H1 (cell line): Measurements from ENCODE around the gene KCNAB2. TPM values are rescaled to one million over a fixed set of nuclear protein-coding genes. Genes with fewer than 3 reads are reported as not detected.
A peak's percentile ranks its signal among the peaks of the same experiment; 100 is the strongest.

Experiments used
- CTCF ChIA-PET: fragments of 300-600 bp; sonication (Branson Sonifier 250); formaldehyde crosslinking; loops from one replicate; lab custom pipeline; 2021; ENCODE audit not compliant: partially characterized antibody; lab: Charles Lee
- POLR2A ChIA-PET: fragments of 300-600 bp; sonication (Branson Sonifier 250); formaldehyde crosslinking; loops from one replicate; lab custom pipeline; 2021; ENCODE audit warnings: inconsistent platforms; ENCODE audit not compliant: partially characterized antibody; lab: Charles Lee
- DNase-seq, 2 experiments: peaks; one replicate each; pipeline versions ENCODE4 v3.0.0 to v3.0.0-alpha.2; 2010 to 2022; ENCODE audit warnings: low spot score in 2 of 2, low read depth in 1 of 2, mixed read lengths in 1 of 2
- FAIRE-seq: peaks from 2 replicates; lab custom pipeline; 2011; peaks lifted over from hg19 to GRCh38; lab: Jason Lieb, UNC
- H2AFZ ChIP-seq: 2 replicates; pipeline ENCODE4 v1.8.1; 2012; ENCODE audit warnings: low read length, inconsistent platforms
- H2AK5ac ChIP-seq: 2 replicates; pipeline ENCODE4 v1.6.1; 2013; ENCODE audit warnings: low read depth, low read length
- H2BK120ac ChIP-seq: replicated peaks from 2 replicates; pipeline ENCODE3; 2013; ENCODE audit warnings: low read depth, low read length, inconsistent platforms
- H2BK12ac ChIP-seq: 2 replicates; pipeline ENCODE4 v1.6.1; 2013; ENCODE audit warnings: low read depth, low read length
- H2BK15ac ChIP-seq: 2 replicates; pipeline ENCODE4 v1.6.1; 2013; ENCODE audit warnings: low read length
- H2BK20ac ChIP-seq: 2 replicates; pipeline ENCODE4 v1.6.1; 2013; ENCODE audit warnings: low read length
- H2BK5ac ChIP-seq: 2 replicates; pipeline ENCODE4 v1.6.1; 2013; ENCODE audit warnings: low read depth, low read length
- H3K14ac ChIP-seq: 2 replicates; pipeline ENCODE4 v1.6.1; 2013; ENCODE audit warnings: inconsistent platforms; ENCODE audit not compliant: insufficient read length
- H3K18ac ChIP-seq: 2 replicates; pipeline ENCODE4 v1.6.1; 2013; ENCODE audit warnings: low read length; ENCODE audit errors: extremely low read depth
- H3K23ac ChIP-seq: 2 replicates; pipeline ENCODE4 v1.6.1; 2013; ENCODE audit warnings: inconsistent platforms; ENCODE audit not compliant: insufficient read length
- H3K23me2 ChIP-seq: 2 replicates; pipeline ENCODE4 v1.6.1; 2013; ENCODE audit warnings: low read depth, low read length
- H3K27ac ChIP-seq: 2 replicates; pipeline ENCODE4 v1.6.1; 2011; ENCODE audit warnings: low read depth, low read length, inconsistent platforms
- H3K27me3 ChIP-seq, 4 experiments: replicated peaks in 1 of 4; 1 replicate in 1 of 4; 2 replicates in 3 of 4; pipeline versions ENCODE4 v1.6.1 to v1.8.1; 2011 to 2013; ENCODE audit warnings: low read length in 3 of 4, mild to moderate bottlenecking in 3 of 4, inconsistent platforms in 2 of 4, mixed read lengths in 2 of 4, moderate library complexity in 1 of 4; ENCODE audit not compliant: control insufficient read depth in 3 of 4, insufficient read depth in 3 of 4; ENCODE audit errors: extremely low read depth in 1 of 4
- H3K36me3 ChIP-seq, 4 experiments: 2 replicates each; pipeline versions ENCODE4 v1.6.1 to v1.8.1; 2011 to 2013; ENCODE audit warnings: mild to moderate bottlenecking in 4 of 4, low read length in 3 of 4, moderate library complexity in 2 of 4, control low read depth in 1 of 4, inconsistent platforms in 1 of 4; ENCODE audit not compliant: insufficient read depth in 4 of 4, control insufficient read depth in 2 of 4
- H3K4ac ChIP-seq: replicated peaks from 2 replicates; pipeline ENCODE3; 2013; ENCODE audit warnings: low read length, low read depth, mixed read lengths, inconsistent platforms; ENCODE audit not compliant: insufficient read length
- H3K4me1 ChIP-seq, 4 experiments: replicated peaks in 1 of 4; 1 replicate in 1 of 4; 2 replicates in 3 of 4; pipeline versions ENCODE4 v1.6.1 to v1.8.1; 2011 to 2013; ENCODE audit warnings: low read length in 3 of 4, inconsistent platforms in 2 of 4, mixed read lengths in 1 of 4; ENCODE audit not compliant: insufficient read depth in 4 of 4, control insufficient read depth in 3 of 4
- H3K4me2 ChIP-seq, 2 experiments: 2 replicates each; pipeline versions ENCODE4 v1.6.1 to v1.8.1; 2011 to 2013; ENCODE audit warnings: low read depth in 2 of 2, low read length in 2 of 2, control low read depth in 1 of 2, inconsistent platforms in 1 of 2, mild to moderate bottlenecking in 1 of 2; ENCODE audit not compliant: insufficient read depth in 1 of 2
- H3K4me3 ChIP-seq, 4 experiments: fragments of 200-600, 300-600 bp in 1 of 4; sonication (generic), shearing (Covaris generic), sonication (Bioruptor Twin) in 1 of 4; 2 replicates each; pipeline versions ENCODE4 v1.5.1 to v1.8.1; 2011 to 2016; ENCODE audit warnings: low read length in 4 of 4, low read depth in 3 of 4, control low read depth in 2 of 4, inconsistent platforms in 2 of 4, mild to moderate bottlenecking in 2 of 4, mixed read lengths in 1 of 4, moderate library complexity in 1 of 4; ENCODE audit not compliant: insufficient read depth in 2 of 4; ENCODE audit errors: extremely low read depth in 1 of 4
- H3K56ac ChIP-seq: replicated peaks from 2 replicates; pipeline ENCODE3; 2013; ENCODE audit warnings: low read depth, mild to moderate bottlenecking, mixed read lengths, low read length, inconsistent platforms; ENCODE audit not compliant: insufficient read length
- H3K79me1 ChIP-seq: 2 replicates; pipeline ENCODE4 v1.6.1; 2013; ENCODE audit warnings: low read depth, low read length, control low read depth
- H3K79me2 ChIP-seq, 2 experiments: 2 replicates each; pipeline versions ENCODE4 v1.6.1 to v1.8.1; 2012 to 2013; ENCODE audit warnings: low read length in 2 of 2, mild to moderate bottlenecking in 2 of 2, inconsistent platforms in 1 of 2; ENCODE audit not compliant: insufficient read depth in 2 of 2, control insufficient read depth in 1 of 2
- H3K9ac ChIP-seq, 4 experiments: replicated peaks in 1 of 4; 1 replicate in 1 of 4; 2 replicates in 3 of 4; pipeline versions ENCODE4 v1.6.1 to v1.8.1; 2011 to 2013; ENCODE audit warnings: low read depth in 3 of 4, low read length in 3 of 4, control low read depth in 2 of 4, mild to moderate bottlenecking in 2 of 4, moderate library complexity in 2 of 4, inconsistent platforms in 1 of 4; ENCODE audit errors: extremely low read depth in 1 of 4
- H3K9me3 ChIP-seq, 2 experiments: 2 replicates each; pipeline versions ENCODE4 v1.6.1 to v1.8.1; 2012 to 2013; ENCODE audit warnings: mild to moderate bottlenecking in 2 of 2, moderate library complexity in 2 of 2, control low read depth in 1 of 2, inconsistent platforms in 1 of 2, low read depth in 1 of 2, low read length in 1 of 2, mixed read lengths in 1 of 2; ENCODE audit not compliant: insufficient read depth in 2 of 2
- H4K20me1 ChIP-seq, 2 experiments: replicated peaks in 1 of 2; 2 replicates each; pipeline versions ENCODE3 to v1.8.1; 2011 to 2013; ENCODE audit warnings: inconsistent platforms in 2 of 2, low read length in 2 of 2, mild to moderate bottlenecking in 1 of 2; ENCODE audit not compliant: insufficient read depth in 2 of 2, control insufficient read depth in 1 of 2
- H4K5ac ChIP-seq: 2 replicates; pipeline ENCODE4 v1.6.1; 2013; ENCODE audit warnings: low read length, low read depth, mixed read lengths, inconsistent platforms; ENCODE audit not compliant: insufficient read length
- H4K8ac ChIP-seq: 2 replicates; pipeline ENCODE4 v1.8.0; 2013; ENCODE audit warnings: mild to moderate bottlenecking, moderate library complexity, low read length, inconsistent platforms; ENCODE audit not compliant: insufficient read depth; ENCODE audit errors: extremely low read depth
- H4K91ac ChIP-seq: replicated peaks from 2 replicates; pipeline ENCODE3; 2013; ENCODE audit warnings: low read length, mixed read lengths, inconsistent platforms; ENCODE audit not compliant: insufficient read length
- BACH1 ChIP-seq: IDR thresholded peaks from 2 replicates; pipeline ENCODE4 v1.6.1; 2012; ENCODE audit warnings: low read length, improper control_type of control experiment
- CBX8 ChIP-seq: fragments of 300-800, 300-1000 bp; sonication (generic); IDR thresholded peaks from 2 replicates; pipeline ENCODE4 v1.7.1; 2016; ENCODE audit warnings: low read depth, low read length, borderline replicate concordance
- CEBPB ChIP-seq: IDR thresholded peaks from 2 replicates; pipeline ENCODE4 v1.6.1; 2012; ENCODE audit warnings: low read depth, low read length
- CHD2 ChIP-seq: IDR thresholded peaks from 2 replicates; pipeline ENCODE4 v1.6.1; 2012; ENCODE audit warnings: low read length, improper control_type of control experiment
- GTF2F1 ChIP-seq: IDR thresholded peaks from 2 replicates; pipeline ENCODE4 v1.6.1; 2012; ENCODE audit warnings: low read depth, low read length, improper control_type of control experiment, borderline replicate concordance
- JUN ChIP-seq: IDR thresholded peaks from 2 replicates; pipeline ENCODE4 v1.6.1; 2011; ENCODE audit warnings: low read depth, mild to moderate bottlenecking, improper control_type of control experiment, low read length
- PHF8 ChIP-seq: fragments of 200-600 bp; sonication (generic); conservative IDR thresholded peaks from 2 replicates; pipeline ENCODE4 v1.7.1; 2012; ENCODE audit warnings: low read depth, mild to moderate bottlenecking, inconsistent platforms, low read length, moderate library complexity
- POU5F1 ChIP-seq: IDR thresholded peaks from 2 replicates; pipeline ENCODE4 v1.6.1; 2011; ENCODE audit warnings: low read depth, mild to moderate bottlenecking, low read length, moderate library complexity
- RAD21 ChIP-seq, 2 experiments: IDR thresholded peaks in 1 of 2; conservative IDR thresholded peaks in 1 of 2; 2 replicates each; pipeline ENCODE4 v1.6.1; 2011; ENCODE audit warnings: low read depth in 2 of 2, low read length in 2 of 2, improper control_type of control experiment in 1 of 2, inconsistent platforms in 1 of 2, mild to moderate bottlenecking in 1 of 2, moderate library complexity in 1 of 2
- SUZ12 ChIP-seq: fragments of 200-600 bp; sonication (generic); IDR thresholded peaks from 2 replicates; pipeline ENCODE4 v1.6.1; 2012; ENCODE audit warnings: mild to moderate bottlenecking, inconsistent platforms, low read length, moderate library complexity, mixed read lengths
- WGBS, 2 experiments: shearing (Covaris generic) in 1 of 2; methylation state at CpG; one replicate each; pipeline versions ENCODE4 v1.1.6 to v1.1.7; 2013 to 2015; ENCODE audit warnings: low lambda C conversion rate in 2 of 2, mixed read lengths in 2 of 2, inconsistent platforms in 1 of 2, low coverage in 1 of 2, missing lambda C conversion rate in 1 of 2; ENCODE audit not compliant: insufficient replicate concordance in 2 of 2, insufficient coverage in 1 of 2, insufficient read length in 1 of 2; ENCODE audit errors: extremely low coverage in 1 of 2, missing lambda C conversion rate in 1 of 2; 5-methylcytosine and 5-hydroxymethylcytosine counted together
- polyA plus RNA-seq, 7 experiments: library from polyadenylated mRNA; depleted of rRNA in 3 of 7; stranded (reverse) in 5 of 7; unstranded in 2 of 7; fragments of >200 nt in 5 of 7; fragments of 200-250 nt in 2 of 7; gene quantifications; 1 replicate in 5 of 7; 2 replicates in 1 of 7; 4 replicates in 1 of 7; pipeline versions ENCODE4 v1.2.1 to v1.2.3, GENCODE V29; 2011 to 2013; ENCODE audit warnings: missing spikeins in 2 of 7, mixed read lengths in 2 of 7
- total RNA-seq: library from RNA; stranded (reverse); fragmentation: NEBNext Ultra II Directional; extraction: Animal tissue kit (Norgen Biotek cat#: 25700); gene quantifications from 2 replicates; pipeline ENCODE4 v1.2.1, GENCODE V29; 2021

Gene KCNAB2
- total and polyA plus RNA-seq, 2 of the 8 experiments (the other 6 are each of a cell fraction or from before 2014, with no cell fraction given): 4.5 to 7.0 TPM

- Histone ChIP-seq H3K23ac (no peak overlapping the region), H3K27ac (no peak overlapping the region), H3K36me3 (no peaks in the 10 kb centered on the region), H2BK20ac (0 out of 2 replicates have a peak overlapping the region, but pooled peaks have one; percentile 72), H3K9me3 (no peaks in the 10 kb centered on the region), H2BK5ac (peak overlapping the region; percentile 40; the same call in 1 of the 2 replicates), H3K9ac (no peak overlapping the region), H3K79me1 (no peaks in the 10 kb centered on the region), H3K18ac (no peak overlapping the region; the same call in 1 of the 2 replicates), H3K4me1 (peaks cover 0 to 19% (median 7%) of the 10 kb centered on the region in 4 experiments; a peak in 5 of 7 replicates), H4K20me1 (peaks cover 0 to 6% of the 10 kb centered on the region in 2 experiments), H3K4me2 (peak overlapping the region; percentile 48 to 53), H4K8ac (no peak overlapping the region; the same call in 1 of the 2 replicates), H2BK15ac (no peak overlapping the region), H3K56ac (no peak overlapping the region), H3K23me2 (peaks cover 6% of the 10 kb centered on the region; the same call in 1 of the 2 replicates), H3K4ac (peak overlapping the region; percentile 85), H4K5ac (peak overlapping the region; percentile 36), H2AFZ (no peak overlapping the region), H3K14ac (no peak overlapping the region), H2BK120ac (no peak overlapping the region), H3K27me3 (no peaks in the 10 kb centered on the region), H2BK12ac (peak overlapping the region; percentile 60; the same call in 1 of the 2 replicates), H3K79me2 (no peaks in the 10 kb centered on the region; a peak in 1 of 4 replicates), H2AK5ac (no peak overlapping the region), H3K4me3 (peak overlapping the region in 1 of 4 experiments; percentile 18; a peak in 1 of 8 replicates), H4K91ac (peak overlapping the region; percentile 17)
- TF ChIP-seq CHD2: no peak
- TF ChIP-seq RAD21 (IDR thresholded peaks at IDR 0.05 in 1 of 2, conservative IDR thresholded peaks at IDR 0.05 in 1 of 2; ENCODE audit: low read depth in 2 of 2, low read length in 2 of 2): no peak
- TF ChIP-seq SUZ12: no peak
- TF ChIP-seq PHF8: no peak
- TF ChIP-seq POU5F1: no peak
- no peak for TF ChIP-seq BACH1
- no peak for TF ChIP-seq JUN
- TF ChIP-seq GTF2F1: no peak
- TF ChIP-seq CBX8: no peak
- TF ChIP-seq CEBPB: no peak
- no peak for FAIRE-seq
- 88% methylated on average over 26 of the region's 29 CpGs; no CpG with 5 or more reads in 1 of the 2 experiments for WGBS, 2 experiments
- DNase-seq: no peak
- ChIA-PET POLR2A (interaction anchor here (1.2 kb wide), 1 partner anchor 8 kb away, joined by 3 read pairs; no protein-coding TSS in a partner anchor), CTCF (interaction anchor here (0.8 to 4.3 kb wide), 5 partner anchors 9 to 33 kb away, joined by 3 to 24 read pairs (median 6); partner anchors contain the start of gene NPHP4)
Observed at GRCh38 chr1:6025269-6026094, 20.2 kb upstream of the KCNAB2 start.
